ENCODE data around the gene CHRNA1.

GRCh38 chr2:174744111-174744510 lies 20.2 kb downstream of the CHRNA1 start:
- no peak for TF ChIP-seq CTCF (IDR thresholded peaks at IDR 0.05)
- TF ChIP-seq POLR2A (IDR thresholded peaks at IDR 0.05) = no peak

Data from uterus (tissue), 2 donors.